Smooth muscle cell (in vitro differentiated cells): ENCODE data around the gene GFOD1. TPM values are rescaled to one million over a fixed set of nuclear protein-coding genes. Genes with fewer than 3 reads are reported as not detected.

Experiments
- DNase-seq: peaks from one replicate; lab custom pipeline; 2025; ENCODE audit not compliant: unreplicated experiment; lab: John Stamatoyannopoulos, UW
- H2AFZ ChIP-seq: fragments of 200-600 bp; sonication (generic); 2 replicates; pipeline ENCODE4 v1.6.0; 2016; ENCODE audit warnings: antibody characterized with exemption, low read depth, mild to moderate bottlenecking
- H3F3A ChIP-seq: fragments of 200-600 bp; sonication (generic); 2 replicates; pipeline ENCODE4 v1.6.0; 2017; ENCODE audit warnings: antibody characterized with exemption, low read depth
- H3K27ac ChIP-seq: fragments of 200-600 bp; sonication (generic); 2 replicates; pipeline ENCODE4 v1.5.1; 2016; ENCODE audit warnings: low read depth, mild to moderate bottlenecking
- H3K27me3 ChIP-seq: fragments of 200-600 bp; sonication (generic); 2 replicates; pipeline ENCODE4 v1.6.1; 2016; ENCODE audit warnings: low read depth, mild to moderate bottlenecking
- H3K36me3 ChIP-seq: fragments of 200-600 bp; sonication (generic); 2 replicates; pipeline ENCODE4 v1.5.1; 2016; ENCODE audit warnings: low read depth
- H3K4me1 ChIP-seq: fragments of 200-600 bp; sonication (generic); 2 replicates; pipeline ENCODE4 v1.5.1; 2016; ENCODE audit warnings: low read depth
- H3K4me2 ChIP-seq: fragments of 200-600 bp; sonication (generic); 2 replicates; pipeline ENCODE4 v1.6.0; 2016; ENCODE audit warnings: mild to moderate bottlenecking
- H3K4me3 ChIP-seq: fragments of 200-600 bp; sonication (generic); 2 replicates; pipeline ENCODE4 v1.5.1; 2016; ENCODE audit warnings: mild to moderate bottlenecking
- H3K79me2 ChIP-seq: fragments of 200-600 bp; sonication (generic); 2 replicates; pipeline ENCODE4 v1.6.0; 2016; ENCODE audit warnings: low read depth, mild to moderate bottlenecking
- H3K9ac ChIP-seq: fragments of 200-600 bp; sonication (generic); 2 replicates; pipeline ENCODE4 v1.6.0; 2016; ENCODE audit warnings: low read depth
- H3K9me3 ChIP-seq: fragments of 200-600 bp; sonication (generic); replicated peaks from 2 replicates; pipeline ENCODE4 v1.5.1; 2016; ENCODE audit warnings: low read depth
- H4K20me1 ChIP-seq: fragments of 200-600 bp; sonication (generic); 2 replicates; pipeline ENCODE4 v1.6.0; 2016; ENCODE audit warnings: low read depth
- CTCF ChIP-seq: fragments of 200-600 bp; sonication (generic); IDR thresholded peaks from 2 replicates; pipeline ENCODE4 v1.5.1; 2017; ENCODE audit warnings: borderline replicate concordance, mild to moderate bottlenecking, antibody characterized with exemption; ENCODE audit not compliant: insufficient read depth, poor library complexity, severe bottlenecking
- WGBS: methylation state at CpG from one replicate; pipeline ENCODE4 v1.1.7; 2016; ENCODE audit warnings: low lambda C conversion rate; 5-methylcytosine and 5-hydroxymethylcytosine counted together
- polyA plus RNA-seq: library from polyadenylated mRNA; unstranded; fragments of >200 nt; fragmentation: Nextera tagmentation; extraction: Ambion mirVana; gene quantifications from 2 replicates; pipeline ENCODE4 v1.2.1, GENCODE V29; 2016
- total RNA-seq: library from RNA; depleted of rRNA; stranded (reverse); fragments of >200 nt; gene quantifications from 2 replicates; pipeline ENCODE4 v1.2.3, GENCODE V29; 2014

GFOD1 gene
- total and polyA plus RNA-seq, 2 experiments from 2014 or later: 9.6 to 14.0 TPM

- no peaks in the 10 kb centered on the region for H3K27me3 ChIP-seq
- no peaks in the 10 kb centered on the region for H4K20me1 ChIP-seq
- peaks cover 39% of the 10 kb centered on the region for H3F3A ChIP-seq
- no peaks in the 10 kb centered on the region for H3K79me2 ChIP-seq
- H3K9me3 ChIP-seq: no peaks in the 10 kb centered on the region
- TF ChIP-seq CTCF: no peak
- H3K4me1 ChIP-seq: peaks cover 42% of the 10 kb centered on the region
- H3K4me2 ChIP-seq: no peak overlapping the region
- H3K36me3 ChIP-seq: no peaks in the 10 kb centered on the region
- no peak overlapping the region for H3K9ac ChIP-seq
- WGBS: 87% methylated on average over 14 of the region's 14 CpGs
- no peak for DNase-seq
- peak overlapping the region; percentile 99 for H3K27ac ChIP-seq
- H3K4me3 ChIP-seq: no peak overlapping the region
- H2AFZ ChIP-seq: no peak overlapping the region
Measured at GRCh38 chr6:13357551-13358075, 129.8 kb downstream of the GFOD1 start.

GRCh38 chr6:13355999-13356785 is 131.2 kb downstream of the GFOD1 start:
- DNase-seq: no peak
- Histone ChIP-seq H3K4me1 (peaks cover 48% of the 10 kb centered on the region), H3K9ac (peak overlapping the region; percentile 48)

GRCh38 chr6:13355043-13355945 is 132.1 kb downstream of the GFOD1 start:
- Histone ChIP-seq H4K20me1 (no peaks in the 10 kb centered on the region), H3K4me1 (peaks cover 57% of the 10 kb centered on the region), H3K4me3 (no peak overlapping the region), H3K9me3 (no peaks in the 10 kb centered on the region), H3F3A (peaks cover 46% of the 10 kb centered on the region), H3K9ac (peak overlapping the region; percentile 94), H3K27me3 (no peaks in the 10 kb centered on the region), H3K36me3 (no peaks in the 10 kb centered on the region), H3K4me2 (peak overlapping the region; percentile 83), H2AFZ (no peak overlapping the region), H3K79me2 (no peaks in the 10 kb centered on the region), H3K27ac (peak overlapping the region; percentile 99)
- 26% methylated on average over 7 of the region's 7 CpGs for WGBS
- TF ChIP-seq CTCF: no peak
- no peak for DNase-seq

More at GRCh38 chr6:13355999-13356785, 131.2 kb downstream of the GFOD1 start:
- Histone ChIP-seq H3K4me3 (no peak overlapping the region), H2AFZ (no peak overlapping the region), H3K36me3 (no peaks in the 10 kb centered on the region), H3K4me2 (peak overlapping the region; percentile 46), H3K79me2 (no peaks in the 10 kb centered on the region), H3K27ac (peak overlapping the region; percentile 99), H3K9me3 (no peaks in the 10 kb centered on the region), H4K20me1 (no peaks in the 10 kb centered on the region), H3K27me3 (no peaks in the 10 kb centered on the region), H3F3A (peaks cover 41% of the 10 kb centered on the region)
- WGBS: 74% methylated on average over 6 of the region's 6 CpGs
- TF ChIP-seq CTCF: no peak
